ENCODE measurements around the gene GCFC2.

The GCFC2 gene

DNA sequence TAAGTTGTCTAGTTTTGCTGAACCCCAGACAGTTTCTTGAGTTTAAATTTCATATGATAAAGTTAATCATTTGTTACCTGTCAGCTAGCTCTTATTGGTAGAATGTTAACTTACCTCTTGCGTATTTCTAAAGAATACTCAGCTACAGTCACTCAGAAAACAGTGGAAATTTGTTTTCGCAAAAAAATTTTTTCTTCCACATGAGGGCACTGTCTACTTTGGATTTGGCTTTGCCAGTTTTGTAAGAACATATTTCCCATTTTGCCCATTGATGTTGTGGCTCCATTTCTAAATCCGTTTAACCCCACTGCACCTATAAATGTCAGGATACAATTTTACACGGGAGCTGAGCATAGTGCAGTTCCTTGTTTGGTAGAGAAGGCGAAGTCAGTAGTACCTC is 19.1 kb upstream of the GCFC2 start:
- no peak overlapping the region for H3K27ac ChIP-seq (ENCODE audit: low read depth, low read length, poor library complexity, severe bottlenecking)
- no peak overlapping the region for H3K4me3 ChIP-seq (ENCODE audit: low read depth, low read length, poor library complexity, severe bottlenecking)
- H3F3A ChIP-seq (ENCODE audit: insufficient read depth, low read length), result no peaks in the 10 kb centered on the region
- H3K27me3 ChIP-seq (ENCODE audit: insufficient read depth, low read length), result no peaks in the 10 kb centered on the region; the same call in 1 of the 2 replicates
- H3K4me2 ChIP-seq (ENCODE audit: low read length), result no peak overlapping the region
- no peaks in the 10 kb centered on the region for H3K79me2 ChIP-seq (ENCODE audit: insufficient read depth, low read length)
- TF ChIP-seq EZH2 (IDR thresholded peaks at IDR 0.05; ENCODE audit: borderline replicate concordance, low read length), result no peak
- peak; percentile 40 for TF ChIP-seq CTCF (IDR thresholded peaks at IDR 0.05; ENCODE audit: low read length)
- H2AFZ ChIP-seq (ENCODE audit: low read length), result no peak overlapping the region
- H3K9me3 ChIP-seq (ENCODE audit: low read length), result no peaks in the 10 kb centered on the region
- no peak overlapping the region for H3K9ac ChIP-seq (ENCODE audit: low read length)
- H3K36me3 ChIP-seq (ENCODE audit: insufficient read depth, low read length), result no peaks in the 10 kb centered on the region
- no peaks in the 10 kb centered on the region for H4K20me1 ChIP-seq (ENCODE audit: insufficient read depth, low read length)
- H3K4me1 ChIP-seq (ENCODE audit: insufficient read depth, low read length, severe bottlenecking), result no peaks in the 10 kb centered on the region
- no peaks in the 10 kb centered on the region for H3K9me2 ChIP-seq (ENCODE audit: low read depth, low read length)

- H3K27me3 ChIP-seq (ENCODE audit: insufficient read depth, low read length), result no peaks in the 10 kb centered on the region; the same call in 1 of the 2 replicates
- no peaks in the 10 kb centered on the region for H3K4me1 ChIP-seq (ENCODE audit: insufficient read depth, low read length, severe bottlenecking)
- no peaks in the 10 kb centered on the region for H4K20me1 ChIP-seq (ENCODE audit: insufficient read depth, low read length)
- H3K9me3 ChIP-seq (ENCODE audit: low read length), result no peaks in the 10 kb centered on the region
- no peak overlapping the region for H3K9ac ChIP-seq (ENCODE audit: low read length)
- no peaks in the 10 kb centered on the region for H3F3A ChIP-seq (ENCODE audit: insufficient read depth, low read length)
- TF ChIP-seq EZH2 (IDR thresholded peaks at IDR 0.05; ENCODE audit: borderline replicate concordance, low read length) (no peak), CTCF (IDR thresholded peaks at IDR 0.05; ENCODE audit: low read length) (no peak)
- no peak overlapping the region for H3K27ac ChIP-seq (ENCODE audit: low read depth, low read length, poor library complexity, severe bottlenecking)
- H3K4me3 ChIP-seq (ENCODE audit: low read depth, low read length, poor library complexity, severe bottlenecking), result no peak overlapping the region
- H3K79me2 ChIP-seq (ENCODE audit: insufficient read depth, low read length), result no peaks in the 10 kb centered on the region
- no peak overlapping the region for H3K4me2 ChIP-seq (ENCODE audit: low read length)
- no peak overlapping the region for H2AFZ ChIP-seq (ENCODE audit: low read length)
- H3K9me2 ChIP-seq (ENCODE audit: low read depth, low read length), result no peaks in the 10 kb centered on the region
- no peaks in the 10 kb centered on the region for H3K36me3 ChIP-seq (ENCODE audit: insufficient read depth, low read length)
These were observed 18.1 kb upstream of the GCFC2 start for GRCh38 chr2:75728614-75729419.

DNA sequence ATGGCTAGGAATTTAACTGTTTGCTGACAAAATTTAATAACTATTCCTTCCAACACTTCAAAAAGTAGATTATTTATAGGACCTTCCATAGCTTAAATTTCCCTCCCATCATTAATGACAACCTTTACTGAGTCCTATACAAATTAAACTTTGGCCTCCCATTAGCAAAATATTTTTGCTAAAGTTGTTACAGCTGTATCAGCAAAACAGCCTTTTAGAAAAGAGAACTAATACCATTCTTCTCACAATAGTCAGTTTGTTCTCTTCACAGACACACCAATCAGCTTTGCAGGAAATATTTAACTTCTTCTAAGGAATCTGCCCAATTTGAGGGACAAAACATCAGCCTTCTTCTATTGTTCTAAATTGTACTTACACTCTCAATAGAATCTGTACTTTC is 12.0 kb upstream of the GCFC2 start:
- TF ChIP-seq EZH2 (IDR thresholded peaks at IDR 0.05; ENCODE audit: borderline replicate concordance, low read length) (no peak), CTCF (IDR thresholded peaks at IDR 0.05; ENCODE audit: low read length) (no peak)
- no peak overlapping the region for H2AFZ ChIP-seq (ENCODE audit: low read length)
- H3K9ac ChIP-seq (ENCODE audit: low read length), result no peak overlapping the region
- H3K79me2 ChIP-seq (ENCODE audit: insufficient read depth, low read length), result no peaks in the 10 kb centered on the region
- no peaks in the 10 kb centered on the region for H3K4me1 ChIP-seq (ENCODE audit: insufficient read depth, low read length, severe bottlenecking)
- no peak overlapping the region for H3K27ac ChIP-seq (ENCODE audit: low read depth, low read length, poor library complexity, severe bottlenecking)
- no peaks in the 10 kb centered on the region for H4K20me1 ChIP-seq (ENCODE audit: insufficient read depth, low read length)
- no peak overlapping the region for H3K4me2 ChIP-seq (ENCODE audit: low read length)
- no peaks in the 10 kb centered on the region for H3K36me3 ChIP-seq (ENCODE audit: insufficient read depth, low read length)
- H3F3A ChIP-seq (ENCODE audit: insufficient read depth, low read length), result no peaks in the 10 kb centered on the region
- H3K27me3 ChIP-seq (ENCODE audit: insufficient read depth, low read length), result no peaks in the 10 kb centered on the region
- H3K9me3 ChIP-seq (ENCODE audit: low read length), result no peaks in the 10 kb centered on the region
- H3K4me3 ChIP-seq (ENCODE audit: low read depth, low read length, poor library complexity, severe bottlenecking), result no peak overlapping the region
- H3K9me2 ChIP-seq (ENCODE audit: low read depth, low read length), result no peaks in the 10 kb centered on the region

Data from OCI-LY1 (cell line).